ENCODE measurements around the gene GANC.

GANC gene

DNA sequence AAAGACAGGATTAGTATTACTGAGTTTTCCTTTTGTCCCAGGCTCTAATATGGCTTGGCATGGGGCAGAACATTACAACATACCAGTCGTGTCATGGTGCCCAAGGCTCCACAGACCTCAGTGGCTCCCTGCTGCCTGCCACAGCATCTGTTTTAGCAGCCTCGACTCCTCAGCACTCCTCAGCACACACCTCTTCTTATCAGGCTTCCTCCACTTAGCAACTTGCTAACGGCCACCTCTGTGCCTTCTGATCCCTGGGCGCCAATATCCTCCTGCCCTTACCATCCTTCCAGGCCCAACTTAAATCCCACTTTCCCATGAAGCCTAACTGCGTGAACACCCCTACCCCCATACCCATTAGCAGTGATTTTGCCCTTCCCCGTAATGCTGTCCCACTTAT lies 80.1 kb downstream of the GANC start:
- Histone ChIP-seq H3K36me3 (ENCODE audit: insufficient read depth) (no peaks in the 10 kb centered on the region), H4K20me1 (ENCODE audit: insufficient read depth) (no peaks in the 10 kb centered on the region), H3K4me2 (no peak overlapping the region), H3K9ac (no peak overlapping the region), H3K27ac (no peak overlapping the region), H2AFZ (ENCODE audit: low read depth) (no peak overlapping the region), H3K4me1 (ENCODE audit: low read depth, poor library complexity, severe bottlenecking) (no peaks in the 10 kb centered on the region), H3K27me3 (ENCODE audit: insufficient read depth, low read depth) (no peaks in the 10 kb centered on the region), H3K79me2 (ENCODE audit: insufficient read depth, low read depth) (no peaks in the 10 kb centered on the region), H3K4me3 (IDR thresholded peaks at IDR 0.05; ENCODE audit: insufficient read depth, low read depth, low read length) (no peak overlapping the region)
- TF ChIP-seq, protein P1, sequence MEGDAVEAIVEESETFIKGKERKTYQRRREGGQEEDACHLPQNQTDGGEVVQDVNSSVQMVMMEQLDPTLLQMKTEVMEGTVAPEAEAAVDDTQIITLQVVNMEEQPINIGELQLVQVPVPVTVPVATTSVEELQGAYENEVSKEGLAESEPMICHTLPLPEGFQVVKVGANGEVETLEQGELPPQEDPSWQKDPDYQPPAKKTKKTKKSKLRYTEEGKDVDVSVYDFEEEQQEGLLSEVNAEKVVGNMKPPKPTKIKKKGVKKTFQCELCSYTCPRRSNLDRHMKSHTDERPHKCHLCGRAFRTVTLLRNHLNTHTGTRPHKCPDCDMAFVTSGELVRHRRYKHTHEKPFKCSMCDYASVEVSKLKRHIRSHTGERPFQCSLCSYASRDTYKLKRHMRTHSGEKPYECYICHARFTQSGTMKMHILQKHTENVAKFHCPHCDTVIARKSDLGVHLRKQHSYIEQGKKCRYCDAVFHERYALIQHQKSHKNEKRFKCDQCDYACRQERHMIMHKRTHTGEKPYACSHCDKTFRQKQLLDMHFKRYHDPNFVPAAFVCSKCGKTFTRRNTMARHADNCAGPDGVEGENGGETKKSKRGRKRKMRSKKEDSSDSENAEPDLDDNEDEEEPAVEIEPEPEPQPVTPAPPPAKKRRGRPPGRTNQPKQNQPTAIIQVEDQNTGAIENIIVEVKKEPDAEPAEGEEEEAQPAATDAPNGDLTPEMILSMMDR (conservative IDR thresholded peaks at IDR 0.05; ENCODE audit: low read depth, low read length) = no peak

DNA sequence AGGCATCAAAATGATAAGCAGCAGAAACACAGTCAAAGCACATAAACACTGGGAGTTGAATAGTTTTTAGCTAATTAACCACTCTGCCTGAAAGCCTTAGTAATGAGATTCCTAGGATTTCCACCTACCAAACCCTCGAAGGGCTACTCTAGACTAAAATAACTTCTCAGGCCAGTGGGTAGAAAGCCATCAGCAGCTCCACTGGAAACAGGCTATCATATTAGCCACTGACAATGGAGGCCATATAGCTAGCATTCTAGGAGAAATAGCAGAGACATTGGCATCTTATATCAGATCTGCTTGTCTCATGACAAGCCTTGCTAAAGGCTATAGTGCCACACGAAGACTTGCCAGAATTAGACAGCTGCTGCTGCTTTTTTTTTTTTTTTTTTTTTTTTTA lies 81.8 kb downstream of the GANC start:
- Histone ChIP-seq H3K4me3 (IDR thresholded peaks at IDR 0.05; ENCODE audit: insufficient read depth, low read depth, low read length) (no peak overlapping the region), H3K27me3 (ENCODE audit: insufficient read depth, low read depth) (no peaks in the 10 kb centered on the region), H3K79me2 (ENCODE audit: insufficient read depth, low read depth) (no peaks in the 10 kb centered on the region), H4K20me1 (ENCODE audit: insufficient read depth) (no peaks in the 10 kb centered on the region), H3K36me3 (ENCODE audit: insufficient read depth) (no peaks in the 10 kb centered on the region), H3K4me2 (no peak overlapping the region), H3K27ac (no peak overlapping the region), H3K9ac (no peak overlapping the region), H2AFZ (ENCODE audit: low read depth) (no peak overlapping the region), H3K4me1 (ENCODE audit: low read depth, poor library complexity, severe bottlenecking) (no peaks in the 10 kb centered on the region)
- TF ChIP-seq, protein P1 (conservative IDR thresholded peaks at IDR 0.05; ENCODE audit: low read depth, low read length) = no peak

DNA sequence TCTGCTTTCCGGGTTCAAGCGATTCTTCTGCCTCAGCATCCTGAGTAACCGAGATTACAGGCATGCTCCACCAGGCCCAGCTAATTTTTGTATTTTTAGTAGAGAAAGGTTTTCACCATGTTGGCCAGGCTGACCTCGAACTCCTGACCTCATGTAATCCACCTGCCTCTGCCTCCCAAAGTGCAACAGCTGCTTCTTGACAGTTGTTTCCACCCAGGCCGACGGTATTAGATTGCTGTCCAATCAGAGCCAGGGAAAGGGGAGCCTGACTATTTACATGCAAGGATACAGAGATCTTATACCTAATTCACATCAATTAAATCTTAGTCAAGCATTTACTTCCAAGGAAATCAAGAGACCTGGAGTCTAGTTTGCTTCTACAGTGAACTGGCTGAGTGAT lies 82.3 kb downstream of the GANC start:
- Histone ChIP-seq H3K27ac (no peak overlapping the region), H3K9ac (no peak overlapping the region)
- TF ChIP-seq, protein P1 (conservative IDR thresholded peaks at IDR 0.05; ENCODE audit: low read depth, low read length) = no peak

DNA sequence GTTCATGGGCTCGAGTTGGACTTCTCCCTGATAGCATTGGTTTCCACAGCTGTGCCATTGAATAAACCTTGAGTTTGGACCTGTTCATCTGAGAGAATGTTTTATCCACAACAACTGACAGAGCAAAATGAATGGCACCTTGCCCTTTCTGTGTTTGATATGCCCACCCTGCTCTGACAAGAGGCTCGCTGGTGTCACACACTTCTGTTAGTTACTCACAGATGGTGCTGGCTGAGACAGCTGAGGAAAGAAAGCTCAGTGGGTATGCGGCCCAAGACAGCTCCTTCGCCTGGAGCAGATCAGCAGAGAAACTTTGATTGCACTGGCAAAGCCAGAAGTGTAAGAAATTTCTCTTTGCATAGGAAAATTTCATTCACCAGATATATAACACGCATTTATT lies 83.8 kb downstream of the GANC start:
- Histone ChIP-seq H3K4me2 (no peak overlapping the region), H3K27ac (no peak overlapping the region), H3K9ac (no peak overlapping the region), H3K4me3 (IDR thresholded peaks at IDR 0.05; ENCODE audit: insufficient read depth, low read depth, low read length) (no peak overlapping the region), H3K36me3 (ENCODE audit: insufficient read depth) (no peaks in the 10 kb centered on the region), H2AFZ (ENCODE audit: low read depth) (no peak overlapping the region), H3K27me3 (ENCODE audit: insufficient read depth, low read depth) (no peaks in the 10 kb centered on the region), H3K4me1 (ENCODE audit: low read depth, poor library complexity, severe bottlenecking) (no peaks in the 10 kb centered on the region), H3K79me2 (ENCODE audit: insufficient read depth, low read depth) (no peaks in the 10 kb centered on the region), H4K20me1 (ENCODE audit: insufficient read depth) (no peaks in the 10 kb centered on the region)
- TF ChIP-seq, protein P1 (conservative IDR thresholded peaks at IDR 0.05; ENCODE audit: low read depth, low read length) = no peak

More for the DNA sequence above, 82.3 kb downstream of the GANC start:
- Histone ChIP-seq H4K20me1 (ENCODE audit: insufficient read depth) (no peaks in the 10 kb centered on the region), H2AFZ (ENCODE audit: low read depth) (no peak overlapping the region), H3K27me3 (ENCODE audit: insufficient read depth, low read depth) (no peaks in the 10 kb centered on the region), H3K79me2 (ENCODE audit: insufficient read depth, low read depth) (no peaks in the 10 kb centered on the region), H3K36me3 (ENCODE audit: insufficient read depth) (no peaks in the 10 kb centered on the region), H3K4me2 (no peak overlapping the region), H3K4me1 (ENCODE audit: low read depth, poor library complexity, severe bottlenecking) (no peaks in the 10 kb centered on the region), H3K4me3 (IDR thresholded peaks at IDR 0.05; ENCODE audit: insufficient read depth, low read depth, low read length) (no peak overlapping the region)

Data from KMS-11 (cell line).